Stimulated activated CD8-positive, alpha-beta memory T cell treated with anti-CD3 and anti-CD28 coated beads, Interleukin-4, amount 100 ng/mL, for 48 hours (primary cell): Measurements from ENCODE around the gene PLEKHM2.
"Not testable (repeated sequence)": the region's sequence is repeated elsewhere in the genome, so short reads cannot be mapped to it uniquely, and the experiment has no call there.

Experiments
- DNase-seq: peaks from one replicate; pipeline ENCODE4 v3.0.0-alpha.2; 2020

Gene PLEKHM2

DNA sequence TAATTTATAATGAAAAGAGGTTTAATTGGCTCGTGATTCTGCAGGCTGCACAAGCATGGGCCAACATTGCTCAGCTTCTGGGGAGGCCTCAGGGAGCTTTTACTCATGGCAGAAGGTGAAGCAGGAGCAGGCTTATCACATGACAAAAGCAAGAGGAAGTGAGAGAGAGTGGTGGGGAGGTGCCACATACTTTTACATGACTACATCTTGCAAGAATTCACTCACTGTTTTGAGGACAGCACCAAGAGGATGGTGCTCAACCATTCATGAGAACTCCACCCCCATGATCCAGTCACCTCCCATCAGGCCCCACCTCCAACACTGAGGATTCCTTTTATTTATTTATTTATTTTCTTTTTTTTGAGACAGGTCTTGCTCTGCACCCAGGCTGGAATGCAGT, 5.5 kb upstream of the PLEKHM2 start:
- no peak for DNase-seq

- DNase-seq, result peak; percentile 38
Observed at GRCh38 chr1:15680131-15680530, 4.0 kb upstream of the PLEKHM2 start.

DNA sequence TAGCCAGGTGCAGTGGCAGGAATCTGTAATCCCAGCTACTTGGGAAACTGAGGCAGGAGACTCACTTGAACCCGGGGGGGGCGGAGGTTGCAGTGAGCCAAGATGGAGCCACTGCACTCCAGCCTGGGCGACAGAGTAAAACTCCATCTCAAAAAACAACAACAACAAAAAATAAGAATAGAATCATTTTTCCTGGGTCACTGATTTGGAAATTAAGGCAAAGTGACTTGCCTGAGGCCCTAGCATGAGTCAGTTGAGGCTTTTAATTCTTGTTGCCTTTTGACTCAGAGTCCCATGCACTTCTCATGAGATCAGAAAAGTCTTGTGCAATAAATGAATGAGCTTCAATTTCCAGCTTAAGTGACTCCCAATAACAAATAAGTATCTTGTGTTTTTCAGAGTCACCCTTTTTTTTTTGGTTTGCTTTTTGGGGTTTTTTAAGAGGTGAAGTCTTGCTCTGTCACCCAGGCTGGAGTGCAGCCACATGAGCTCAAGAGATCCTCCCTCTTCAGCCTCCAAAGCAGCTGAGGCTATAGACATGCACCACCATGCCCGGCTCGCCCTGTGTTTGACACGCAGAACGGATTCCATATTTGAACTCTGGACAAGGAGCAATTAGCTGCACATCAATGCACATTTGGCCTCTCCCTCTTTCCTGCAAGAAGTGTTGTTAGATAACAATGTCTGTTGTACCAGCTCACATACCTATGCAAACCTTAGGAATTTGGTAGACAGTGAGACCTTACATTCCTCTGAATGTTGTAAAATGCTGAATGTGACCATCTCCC, 3.4 kb upstream of the PLEKHM2 start:
- DNase-seq, result peak; percentile 37

DNA sequence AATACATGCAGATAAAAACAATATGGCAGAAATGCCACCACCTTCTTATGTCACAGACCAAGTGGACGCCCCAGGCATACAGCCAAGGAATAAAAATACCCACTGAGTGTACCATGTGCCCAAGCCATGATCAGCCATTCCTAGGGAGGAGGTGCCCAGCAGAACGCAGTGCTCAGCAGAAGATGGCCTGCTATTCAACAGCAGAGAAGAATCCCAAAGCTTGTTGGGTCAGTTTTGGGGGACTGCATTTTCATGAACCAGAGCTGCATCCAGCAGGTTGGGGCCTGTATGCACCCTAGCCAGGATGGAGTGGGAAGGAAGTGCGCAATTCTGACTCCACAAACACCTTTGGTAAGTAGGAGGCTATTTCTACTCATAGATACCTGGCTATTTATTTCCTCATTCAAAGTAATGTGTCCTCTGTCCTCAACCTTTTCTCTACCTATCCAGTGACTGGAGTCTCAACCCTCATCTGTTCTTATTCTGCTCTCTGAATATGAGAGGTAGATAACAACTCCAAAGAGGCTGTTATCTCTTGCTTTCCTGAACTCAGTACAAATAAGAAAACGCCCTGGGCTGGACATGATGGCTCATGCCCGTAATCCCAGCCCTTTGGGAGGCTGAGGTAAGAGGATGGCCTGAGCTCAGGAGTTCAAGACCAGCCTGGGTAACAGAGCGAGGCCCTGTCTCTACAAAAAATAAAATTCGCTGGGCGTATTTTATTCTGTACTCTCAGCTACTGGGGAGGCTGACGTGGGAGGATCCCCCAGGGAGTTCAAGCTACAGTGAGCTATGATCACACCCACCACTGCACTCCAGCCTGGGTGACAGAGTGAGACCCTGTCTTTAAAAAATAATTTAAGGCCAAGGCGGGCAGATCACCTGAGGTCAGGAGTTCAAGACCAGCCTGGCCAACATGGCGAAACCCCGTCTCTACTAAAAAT, 2.5 kb upstream of the PLEKHM2 start:
- no peak for DNase-seq

DNA sequence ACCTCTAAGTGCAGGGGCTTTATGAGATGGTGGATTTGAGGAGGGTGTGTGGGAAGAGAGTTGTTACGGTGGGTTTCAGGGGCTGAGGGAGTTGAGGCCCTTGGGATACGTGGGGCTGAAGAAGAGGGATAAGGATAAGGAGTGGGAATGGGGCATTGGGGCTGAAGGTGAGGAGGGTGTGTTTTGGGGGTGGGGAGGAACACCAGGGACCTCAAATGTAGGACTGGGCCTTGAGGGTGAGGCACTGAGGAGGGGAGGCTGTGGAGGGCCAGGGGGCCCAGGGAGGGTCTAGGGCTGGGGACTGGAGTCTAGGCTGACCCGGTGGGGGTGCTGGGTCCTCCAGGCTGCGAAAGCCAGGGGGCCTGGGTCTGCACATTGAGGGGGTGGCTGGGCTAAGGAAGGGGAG, 1.2 kb upstream of the PLEKHM2 start:
- DNase-seq, result no peak

DNA sequence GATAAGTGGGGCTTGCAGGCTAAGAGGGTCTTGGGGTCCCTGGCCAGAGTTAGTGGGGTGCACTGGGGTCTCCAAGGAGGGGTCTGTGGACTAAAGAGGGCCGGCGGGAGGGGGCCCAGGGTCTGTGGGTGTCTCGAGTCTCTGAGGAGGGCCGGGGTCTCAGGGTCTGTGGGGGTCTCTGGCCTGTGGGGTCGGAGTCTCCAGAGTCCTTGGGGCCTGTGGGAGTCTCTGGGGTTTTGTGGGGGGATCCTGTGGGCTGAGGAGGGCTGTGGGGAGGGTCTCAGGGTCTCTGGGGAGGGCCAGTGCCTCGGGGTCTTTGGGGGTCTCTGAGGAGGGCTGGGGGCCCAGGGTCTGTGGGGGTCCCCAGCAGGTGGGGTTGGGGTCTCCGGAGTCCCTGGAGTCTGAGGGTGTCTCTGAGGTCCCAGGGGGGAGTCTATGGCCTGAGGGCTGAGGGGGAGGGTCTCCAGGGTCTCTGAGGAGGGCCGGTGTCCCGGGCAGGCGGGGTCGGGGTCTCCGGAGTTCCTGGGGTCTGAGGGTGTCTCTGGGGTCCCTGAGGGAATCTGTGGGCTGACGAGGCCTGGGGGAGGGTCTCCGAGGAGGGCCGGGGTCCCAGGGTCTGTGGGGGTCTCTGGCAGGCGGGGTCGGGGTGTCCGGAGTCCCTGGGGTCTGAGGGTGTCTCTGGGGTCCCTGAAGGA, 628 bp upstream of the PLEKHM2 start:
- no peak for DNase-seq

DNA sequence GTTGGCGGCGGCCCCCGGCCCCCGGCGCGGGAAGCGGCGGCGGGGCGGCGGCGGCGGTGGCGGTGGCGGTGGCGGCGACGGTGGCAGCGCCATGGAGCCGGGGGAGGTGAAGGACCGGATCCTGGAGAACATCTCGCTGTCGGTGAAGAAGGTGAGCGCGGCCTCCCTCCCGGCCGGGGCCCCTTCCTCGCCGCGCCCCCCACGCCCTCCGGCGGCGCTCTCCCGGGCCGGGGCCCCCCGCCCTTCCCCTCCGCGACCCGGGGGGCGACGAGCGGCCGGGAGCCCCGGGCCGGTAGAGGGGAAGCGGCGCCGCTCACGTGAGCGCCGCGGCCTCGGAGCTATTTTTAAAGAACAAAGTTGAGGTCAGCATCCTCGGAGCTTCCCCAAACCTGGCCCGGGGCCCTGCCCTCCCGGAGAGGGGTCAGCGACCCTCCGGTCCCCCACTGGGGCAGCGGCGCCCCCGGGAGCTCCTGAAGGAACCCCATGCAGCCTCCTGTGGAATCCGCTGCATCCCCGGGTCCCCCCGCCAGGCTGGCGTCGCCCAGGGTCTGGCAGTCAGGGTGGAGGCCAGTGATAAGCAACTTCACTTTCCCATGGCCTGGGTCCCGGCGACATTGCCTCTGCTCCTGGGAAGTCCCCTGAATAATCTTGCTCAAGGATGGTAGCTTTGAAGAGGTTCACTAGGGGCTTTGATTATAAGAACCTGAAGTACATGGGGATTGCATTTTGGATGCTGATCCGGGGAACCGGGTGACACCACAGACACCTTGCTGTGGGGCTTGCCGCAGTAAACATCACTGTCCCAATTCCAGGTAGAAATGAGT, 560 bp downstream of the PLEKHM2 start:
- DNase-seq, result peak; percentile 58

- no peak for DNase-seq
Observed at GRCh38 chr1:15685820-15686219, 1.7 kb downstream of the PLEKHM2 start.

DNA sequence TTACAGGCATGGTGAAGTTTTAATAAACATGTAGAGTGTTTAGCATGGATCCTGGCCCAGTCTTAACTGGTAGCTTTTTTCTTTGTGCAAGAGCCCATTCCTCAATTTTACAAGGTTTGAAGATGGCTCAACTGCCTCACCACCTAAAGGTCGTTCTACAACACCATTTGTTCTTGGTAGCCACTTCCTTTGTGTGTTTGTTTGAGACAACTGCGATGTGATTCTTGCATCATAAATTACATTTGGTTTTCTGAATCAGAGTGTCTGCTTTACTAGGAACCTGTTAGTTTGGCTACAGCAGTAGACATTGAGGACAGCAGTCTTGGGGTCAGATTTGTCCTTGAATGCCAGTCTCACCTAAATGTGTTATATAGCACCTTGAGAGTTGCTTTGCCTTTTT, 3.3 kb downstream of the PLEKHM2 start:
- DNase-seq, result no peak

DNA sequence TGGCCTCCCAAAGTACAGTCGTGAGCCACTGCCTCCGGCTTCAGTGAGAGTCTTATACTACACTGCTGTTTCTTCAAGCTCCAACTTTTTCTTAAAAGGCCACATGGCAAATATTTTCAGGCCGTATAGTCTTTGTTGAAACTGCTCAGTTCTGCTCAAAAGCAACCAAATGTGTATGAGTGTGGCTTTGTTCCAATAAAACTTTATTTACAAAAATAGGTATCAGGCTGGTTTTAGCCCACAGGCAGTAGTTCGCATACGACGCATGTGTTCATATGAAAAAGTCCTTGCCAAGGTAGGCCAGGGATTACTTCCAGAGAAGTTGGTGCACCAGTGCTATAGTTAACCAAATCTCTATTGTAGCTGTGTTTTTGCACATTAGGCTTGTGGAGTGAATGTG, 6.2 kb downstream of the PLEKHM2 start:
- DNase-seq, result no peak

DNA sequence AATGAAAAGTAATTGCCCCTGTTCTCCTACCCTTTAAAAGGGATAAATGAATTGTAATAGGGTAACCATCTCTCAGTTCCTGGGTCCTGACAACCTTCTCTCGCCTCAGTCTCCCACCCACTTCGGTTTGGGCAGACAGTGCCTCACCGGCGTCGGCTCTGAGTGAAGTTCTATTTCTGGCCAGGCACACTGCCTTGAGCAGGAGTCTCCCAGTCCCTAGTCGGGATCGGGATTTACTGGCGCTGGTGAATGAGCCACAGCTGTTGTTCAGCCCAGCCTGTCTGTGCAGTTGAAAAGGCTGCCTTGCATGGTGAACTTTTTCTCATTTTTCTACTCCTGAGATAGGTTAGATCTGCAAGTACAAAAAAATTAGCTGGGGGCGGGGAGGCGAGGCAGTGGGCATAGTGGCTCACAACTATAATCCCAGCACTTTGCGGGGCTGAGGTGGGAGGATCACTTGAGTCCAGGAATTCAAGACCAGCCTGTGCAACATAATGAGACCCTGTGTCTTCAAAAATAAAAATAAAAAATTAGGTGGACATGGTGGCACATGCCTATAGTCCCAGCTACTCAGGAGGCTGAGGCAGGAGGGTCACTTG, 7.4 kb downstream of the PLEKHM2 start:
- no peak for DNase-seq

DNA sequence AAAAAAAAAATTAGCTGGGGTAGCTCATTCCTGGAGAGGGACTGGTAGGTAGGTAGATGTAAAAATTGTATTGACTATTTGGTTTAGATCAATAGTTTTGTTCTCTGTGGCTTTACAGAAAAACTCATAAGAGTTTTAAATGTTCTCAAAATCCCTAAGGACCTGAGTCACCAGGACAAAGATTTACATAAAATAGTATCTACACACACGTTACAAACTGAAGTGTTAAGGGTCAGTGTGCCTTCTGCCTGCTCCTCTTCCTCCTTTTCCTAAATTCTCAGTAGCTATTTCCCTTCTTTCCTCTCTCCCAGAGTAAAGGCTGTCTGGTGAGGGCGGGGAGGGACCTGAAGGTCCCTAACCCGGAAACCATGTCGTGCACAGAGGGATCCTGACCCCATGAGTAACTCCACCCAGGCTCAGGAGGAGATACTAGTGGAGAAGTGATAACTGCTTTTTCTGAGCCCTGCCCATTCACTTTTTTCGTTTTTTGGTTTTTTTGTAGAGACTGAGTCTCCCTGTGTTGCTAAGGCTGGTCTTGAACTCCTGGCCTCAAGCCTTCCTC, 8.1 kb downstream of the PLEKHM2 start:
- DNase-seq, result no peak

DNA sequence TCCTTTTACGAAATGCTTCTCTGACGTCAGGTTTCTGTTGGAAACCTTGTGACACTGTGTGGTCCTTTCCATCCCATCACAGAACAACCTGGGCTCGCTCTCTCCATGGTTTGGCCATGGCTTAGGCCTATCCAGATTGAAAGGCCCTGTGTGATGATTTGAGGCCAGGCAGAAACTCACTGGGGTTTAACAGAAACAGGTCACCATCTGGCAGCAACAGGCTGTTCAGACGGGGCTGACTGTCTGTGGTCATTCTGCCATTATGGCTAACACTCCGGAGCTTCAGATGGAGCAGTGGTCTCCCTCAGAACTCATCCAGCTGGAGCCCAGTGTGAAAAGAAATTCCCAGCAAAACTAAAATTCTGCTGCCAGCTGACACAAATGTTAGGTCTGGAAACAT, 9.3 kb downstream of the PLEKHM2 start:
- no peak for DNase-seq

- peak; percentile 45 for DNase-seq
Observed at GRCh38 chr1:15696956-15697521, 12.9 kb downstream of the PLEKHM2 start.

GRCh38 chr1:15698201-15698600, 14.1 kb downstream of the PLEKHM2 start:
- no peak for DNase-seq

DNA sequence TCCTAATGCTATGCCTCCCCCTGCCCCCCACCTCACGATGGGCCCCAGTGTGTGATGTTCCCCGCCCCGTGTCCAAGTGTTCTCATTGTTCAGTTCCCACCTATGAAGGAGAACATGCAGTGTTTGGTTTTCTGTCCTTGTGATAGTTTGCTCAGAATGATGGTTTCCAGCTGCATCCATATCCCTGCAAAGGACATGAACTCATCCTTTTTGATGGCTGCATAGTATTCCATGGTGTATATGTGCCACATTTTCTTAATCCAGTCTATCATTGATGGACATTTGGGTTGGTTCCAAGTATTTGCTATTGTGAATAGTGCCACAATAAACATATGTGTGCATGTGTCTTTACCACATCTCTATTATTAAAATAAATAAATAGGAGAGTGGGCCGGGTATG, 15.2 kb downstream of the PLEKHM2 start:
- DNase-seq, result not testable (repeated sequence)

DNA sequence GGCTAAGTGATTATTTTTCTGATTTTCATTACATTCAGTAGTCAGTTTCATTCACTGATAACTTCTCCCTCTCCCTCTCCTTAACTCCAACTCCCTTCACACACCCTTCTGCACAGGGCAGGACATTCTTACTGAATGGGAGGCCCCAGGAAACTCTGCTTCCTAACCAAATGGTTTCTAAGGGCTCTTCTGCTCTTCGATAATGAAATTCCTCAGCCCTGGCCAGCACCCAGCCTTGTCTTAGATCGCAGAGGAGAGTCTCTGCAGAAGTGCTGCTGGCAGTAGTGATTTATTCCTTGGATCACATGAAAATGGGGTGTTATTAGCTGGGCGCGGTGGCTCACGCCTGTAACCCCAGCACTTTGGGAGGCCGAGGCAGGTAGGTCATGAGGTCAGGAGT, 16.4 kb downstream of the PLEKHM2 start:
- no peak for DNase-seq

- DNase-seq, result no peak
Observed at GRCh38 chr1:15701784-15702183, 17.7 kb downstream of the PLEKHM2 start.

GRCh38 chr1:15702722-15703550, 18.8 kb downstream of the PLEKHM2 start:
- no peak for DNase-seq

DNA sequence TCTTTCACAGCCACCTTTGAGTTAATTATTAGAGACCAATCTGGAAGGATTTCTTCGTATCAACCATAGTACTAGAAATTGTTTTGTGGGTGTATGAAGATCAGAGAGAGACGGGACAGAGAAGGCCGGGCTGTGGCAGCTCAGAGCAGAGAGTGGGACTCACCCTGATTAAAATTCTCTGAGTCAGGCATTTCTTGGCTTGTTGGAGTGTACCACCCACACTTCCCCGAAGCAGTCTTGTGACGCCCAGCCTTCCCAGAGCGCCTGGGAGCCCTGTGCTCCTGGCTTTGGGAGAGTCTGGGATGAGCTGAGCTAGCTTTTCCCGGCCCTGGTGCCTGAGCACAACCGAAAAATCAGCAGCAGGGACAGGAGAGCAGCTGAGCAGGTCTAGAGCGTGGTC, 19.4 kb downstream of the PLEKHM2 start:
- no peak for DNase-seq
